Subcutaneous preadipocyte (primary cell): Measurements from ENCODE around the gene OR51I2. TPM values are rescaled to one million over a fixed set of nuclear protein-coding genes. Genes with fewer than 3 reads are reported as not detected.

Source experiments
- total RNA-seq: library from RNA; depleted of rRNA; stranded (reverse); fragments of >200 nt; gene quantifications from 2 replicates; pipeline ENCODE4 v1.2.3, GENCODE V29; 2012

OR51I2 gene
- total RNA-seq = not detected in 2 replicates

DNA sequence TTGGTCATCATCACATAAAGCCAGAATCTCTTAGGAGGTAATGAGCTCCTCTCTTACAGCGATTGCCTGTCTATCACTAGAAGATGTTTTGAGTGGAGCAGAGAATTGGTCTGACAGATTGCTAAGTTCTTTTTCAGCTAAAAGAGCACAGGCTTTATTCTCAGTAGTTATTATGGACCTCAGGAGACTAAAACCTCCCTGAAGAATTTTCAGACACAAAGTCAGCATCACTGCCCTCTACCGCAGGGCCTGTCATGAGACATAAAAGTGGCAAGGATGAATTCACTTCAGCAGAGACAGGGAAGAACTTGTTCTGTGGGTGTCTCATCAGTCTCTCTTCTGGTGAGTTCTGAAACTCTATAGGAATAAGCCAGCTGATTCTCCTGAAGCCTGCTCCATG is at the start of gene OR51I2:
TSS of gene OR51I2 (plus strand) at position 301 of the 400 bp plus-strand sequence. CDS start 4,166 bp downstream, outside the sequence.

DNA sequence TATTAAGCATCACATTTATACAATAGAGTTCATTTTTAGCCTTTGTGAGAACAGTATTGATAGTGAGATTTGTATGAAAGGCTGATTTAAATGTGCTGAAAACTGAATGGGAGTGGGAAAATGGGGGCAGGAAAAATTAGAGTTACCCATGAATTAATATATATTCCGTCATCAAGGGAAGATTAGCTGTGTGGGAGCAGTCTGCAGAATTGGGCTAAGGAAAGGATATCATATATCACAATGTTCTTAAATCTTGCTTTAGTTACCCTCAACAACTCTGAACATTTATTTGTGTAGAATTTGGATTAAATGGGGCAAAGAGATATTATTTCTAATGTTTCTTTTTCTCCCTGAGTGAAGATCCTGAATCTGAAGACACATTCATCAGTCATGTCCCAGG is 27.3 kb upstream of the OR51I2 start, which contains the start of gene OR51Q1:
TSS of gene OR51Q1 (plus strand) at position 301 of the 400 bp plus-strand sequence. CDS start at position 391, 90 bp downstream.

DNA sequence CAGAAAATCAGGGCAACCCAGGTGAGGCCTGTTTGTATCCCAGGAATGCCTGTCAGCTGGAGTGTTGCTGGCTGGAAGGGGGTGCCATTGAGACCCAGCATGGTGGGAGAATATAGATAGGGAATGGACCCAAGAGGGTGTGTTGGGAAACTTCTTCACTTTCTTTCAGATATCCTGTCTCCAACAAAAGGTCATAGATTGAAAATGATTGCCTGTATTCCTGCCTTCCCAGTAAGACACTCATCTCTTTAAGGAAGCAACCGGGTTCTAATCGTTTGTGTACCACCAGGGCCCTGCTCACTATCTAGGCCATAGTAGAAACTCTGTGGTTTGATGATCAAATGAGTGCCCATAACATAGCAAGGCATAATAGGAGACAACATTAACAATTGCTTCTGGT is 7.7 kb upstream of the OR51I2 start, which contains the start of gene OR51I1:
TSS of gene OR51I1 (minus strand) at position 101 of the 400 bp plus-strand sequence. CDS start at position 101, 0 bp downstream.

GRCh38 chr11:5488385-5488784 is 39.3 kb downstream of the OR51I2 start, which contains the start of gene OR52D1:
Gene OR52D1, plus strand, starts transcription at chr11:5488685. Its CDS starts 22 bp downstream, at chr11:5488707.

Other genes starting within 250 kb of the OR51I2 start
- gene OR51V1, start 248.6 kb upstream of the OR51I2 start, total RNA-seq = not detected in 2 replicates
- gene HBB, start 222.3 kb upstream of the OR51I2 start, total RNA-seq = not detected in 2 replicates
- not detected in 2 replicates for gene HBD, start 214.8 kb upstream of the OR51I2 start, total RNA-seq
- gene HBG1, start 199.5 kb upstream of the OR51I2 start, total RNA-seq = not detected in 2 replicates
- gene HBG2, start 194.5 kb upstream of the OR51I2 start, total RNA-seq = not detected in 2 replicates
- not detected in 2 replicates for gene HBE1, start 179.4 kb upstream of the OR51I2 start, total RNA-seq
- gene OR51B4, start 147.4 kb upstream of the OR51I2 start, total RNA-seq = not detected in 2 replicates
- not detected in 2 replicates for gene OR51B2, start 125.0 kb upstream of the OR51I2 start, total RNA-seq
- not detected in 2 replicates for gene OR51B5, start 105.8 kb upstream of the OR51I2 start, total RNA-seq
- not detected in 2 replicates for gene OR51B6, start 97.8 kb upstream of the OR51I2 start, total RNA-seq
- not detected in 2 replicates for gene OR51M1, start 65.5 kb upstream of the OR51I2 start, total RNA-seq
- not detected in 2 replicates for gene OR51Q1, start 27.2 kb upstream of the OR51I2 start, total RNA-seq
- gene OR51I1, start 7.8 kb upstream of the OR51I2 start, total RNA-seq = not detected in 2 replicates
- not detected in 2 replicates for gene OR52D1, start 39.4 kb downstream of the OR51I2 start, total RNA-seq
- not detected in 2 replicates for gene UBQLN3, start 60.6 kb downstream of the OR51I2 start, total RNA-seq
- gene UBQLNL, start 67.4 kb downstream of the OR51I2 start, total RNA-seq = not detected in 2 replicates
- gene OR52H1, start 99.2 kb downstream of the OR51I2 start, total RNA-seq = not detected in 2 replicates
- not detected in 2 replicates for gene OR52B6, start 131.6 kb downstream of the OR51I2 start, total RNA-seq
- gene TRIM6, start 147.3 kb downstream of the OR51I2 start, total RNA-seq = 2.0 and 2.6 TPM in 2 replicates
- gene TRIM34, start 175.7 kb downstream of the OR51I2 start, total RNA-seq = 4.7 and 5.9 TPM in 2 replicates
- gene TRIM5, start 235.8 kb downstream of the OR51I2 start, total RNA-seq = 26.1 and 31.9 TPM in 2 replicates
- gene TRIM22, start 240.5 kb downstream of the OR51I2 start, total RNA-seq = 49.7 and 86.0 TPM in 2 replicates